Measurements from ENCODE around the gene ICE2.
"Not testable (repeated sequence)": the region's sequence is repeated elsewhere in the genome, so short reads cannot be mapped to it uniquely, and the experiment has no call there.

Gene ICE2

GRCh38 chr15:60414016-60414682 is 64.8 kb downstream of the ICE2 start:
- H3K36me3 ChIP-seq (ENCODE audit: low read length) = no peaks in the 10 kb centered on the region
- no peak overlapping the region for H3K4me3 ChIP-seq (ENCODE audit: insufficient read depth, low read length, poor library complexity, severe bottlenecking)
- TF ChIP-seq EZH2phosphoT487 (conservative IDR thresholded peaks at IDR 0.05; ENCODE audit: low read length) (no peak), CTCF (IDR thresholded peaks at IDR 0.05; ENCODE audit: insufficient read depth, low read length, poor library complexity, severe bottlenecking) (no peak)
- H3K9me2 ChIP-seq (replicated peaks; ENCODE audit: insufficient read depth, low read length) = no peaks in the 10 kb centered on the region
- no peak overlapping the region for H3K27ac ChIP-seq (ENCODE audit: low read depth, low read length)
- H3K79me2 ChIP-seq (ENCODE audit: insufficient read depth, low read length) = no peaks in the 10 kb centered on the region
- no peak overlapping the region for H2AFZ ChIP-seq (ENCODE audit: low read depth, low read length, severe bottlenecking)
- H3K9me3 ChIP-seq (ENCODE audit: insufficient read depth, low read length) = no peaks in the 10 kb centered on the region
- H3F3A ChIP-seq (ENCODE audit: insufficient read depth) = no peaks in the 10 kb centered on the region
- H4K20me1 ChIP-seq (ENCODE audit: low read depth, low read length) = no peaks in the 10 kb centered on the region
- H3K4me2 ChIP-seq (ENCODE audit: low read depth, low read length, poor library complexity, severe bottlenecking) = no peak overlapping the region
- no peaks in the 10 kb centered on the region for H3K27me3 ChIP-seq (ENCODE audit: low read length)
- H3K9ac ChIP-seq (ENCODE audit: low read length) = no peak overlapping the region

- Histone ChIP-seq H3K9ac (ENCODE audit: low read length) (no peak overlapping the region), H3K9me2 (replicated peaks; ENCODE audit: insufficient read depth, low read length) (no peaks in the 10 kb centered on the region), H2AFZ (ENCODE audit: low read depth, low read length, severe bottlenecking) (no peak overlapping the region), H3K4me3 (ENCODE audit: insufficient read depth, low read length, poor library complexity, severe bottlenecking) (no peak overlapping the region), H3K79me2 (ENCODE audit: insufficient read depth, low read length) (no peaks in the 10 kb centered on the region), H3K27me3 (ENCODE audit: low read length) (no peaks in the 10 kb centered on the region), H3K4me2 (ENCODE audit: low read depth, low read length, poor library complexity, severe bottlenecking) (no peak overlapping the region), H3K36me3 (ENCODE audit: low read length) (no peaks in the 10 kb centered on the region), H3K27ac (ENCODE audit: low read depth, low read length) (no peak overlapping the region), H3K9me3 (ENCODE audit: insufficient read depth, low read length) (no peaks in the 10 kb centered on the region), H3F3A (ENCODE audit: insufficient read depth) (no peaks in the 10 kb centered on the region), H4K20me1 (ENCODE audit: low read depth, low read length) (no peaks in the 10 kb centered on the region)
- TF ChIP-seq EZH2phosphoT487 (conservative IDR thresholded peaks at IDR 0.05; ENCODE audit: low read length) = no peak
- TF ChIP-seq CTCF (IDR thresholded peaks at IDR 0.05; ENCODE audit: insufficient read depth, low read length, poor library complexity, severe bottlenecking) = no peak
Observed at GRCh38 chr15:60413231-60413824, 65.6 kb downstream of the ICE2 start.

- H3F3A ChIP-seq (ENCODE audit: insufficient read depth); H3K27me3 ChIP-seq (ENCODE audit: low read length); H3K4me2 ChIP-seq (ENCODE audit: low read depth, low read length, poor library complexity, severe bottlenecking); H3K9me2 ChIP-seq (replicated peaks; ENCODE audit: insufficient read depth, low read length); H3K36me3 ChIP-seq (ENCODE audit: low read length); H4K20me1 ChIP-seq (ENCODE audit: low read depth, low read length); H3K27ac ChIP-seq (ENCODE audit: low read depth, low read length); H3K4me3 ChIP-seq (ENCODE audit: insufficient read depth, low read length, poor library complexity, severe bottlenecking); H3K9me3 ChIP-seq (ENCODE audit: insufficient read depth, low read length); H2AFZ ChIP-seq (ENCODE audit: low read depth, low read length, severe bottlenecking); H3K9ac ChIP-seq (ENCODE audit: low read length); H3K79me2 ChIP-seq (ENCODE audit: insufficient read depth, low read length): not testable (repeated sequence)
Observed at GRCh38 chr15:60412807-60413206, 66.1 kb downstream of the ICE2 start.

- TF ChIP-seq CTCF (IDR thresholded peaks at IDR 0.05; ENCODE audit: insufficient read depth, low read length, poor library complexity, severe bottlenecking) (no peak), EZH2phosphoT487 (conservative IDR thresholded peaks at IDR 0.05; ENCODE audit: low read length) (no peak)
- Histone ChIP-seq H3K36me3 (ENCODE audit: low read length) (no peaks in the 10 kb centered on the region), H3F3A (ENCODE audit: insufficient read depth) (no peaks in the 10 kb centered on the region), H2AFZ (ENCODE audit: low read depth, low read length, severe bottlenecking) (no peak overlapping the region), H3K27ac (ENCODE audit: low read depth, low read length) (no peak overlapping the region), H4K20me1 (ENCODE audit: low read depth, low read length) (no peaks in the 10 kb centered on the region), H3K9me3 (ENCODE audit: insufficient read depth, low read length) (no peaks in the 10 kb centered on the region), H3K27me3 (ENCODE audit: low read length) (no peaks in the 10 kb centered on the region), H3K9me2 (replicated peaks; ENCODE audit: insufficient read depth, low read length) (no peaks in the 10 kb centered on the region), H3K4me2 (ENCODE audit: low read depth, low read length, poor library complexity, severe bottlenecking) (no peak overlapping the region), H3K79me2 (ENCODE audit: insufficient read depth, low read length) (no peaks in the 10 kb centered on the region), H3K4me3 (ENCODE audit: insufficient read depth, low read length, poor library complexity, severe bottlenecking) (no peak overlapping the region), H3K9ac (ENCODE audit: low read length) (no peak overlapping the region)
Observed at GRCh38 chr15:60411774-60412425, 67.0 kb downstream of the ICE2 start.

GRCh38 chr15:60410350-60410749 is 68.6 kb downstream of the ICE2 start:
- not testable (repeated sequence) for H3K9me3 ChIP-seq (ENCODE audit: insufficient read depth, low read length); H3F3A ChIP-seq (ENCODE audit: insufficient read depth); H2AFZ ChIP-seq (ENCODE audit: low read depth, low read length, severe bottlenecking); H3K79me2 ChIP-seq (ENCODE audit: insufficient read depth, low read length); H3K27me3 ChIP-seq (ENCODE audit: low read length); H3K27ac ChIP-seq (ENCODE audit: low read depth, low read length); H3K9me2 ChIP-seq (replicated peaks; ENCODE audit: insufficient read depth, low read length); H3K4me3 ChIP-seq (ENCODE audit: insufficient read depth, low read length, poor library complexity, severe bottlenecking); H3K9ac ChIP-seq (ENCODE audit: low read length); H3K36me3 ChIP-seq (ENCODE audit: low read length); H3K4me2 ChIP-seq (ENCODE audit: low read depth, low read length, poor library complexity, severe bottlenecking); H4K20me1 ChIP-seq (ENCODE audit: low read depth, low read length)

All from SU-DHL-6 (cell line).